Fibroblast of lung (primary cell): ENCODE results near the gene GPX4. TPM values are rescaled to one million over a fixed set of nuclear protein-coding genes. Genes with fewer than 3 reads are reported as not detected.

Experiments
- DNase-seq, 2 donors: peaks; one replicate each; pipeline versions ENCODE4 v3.0.0 to v3.0.0-alpha.2; 2010; ENCODE audit warnings: low read depth in 2 of 2
- H2AFZ ChIP-seq: 2 replicates; pipeline ENCODE4 v1.5.1; 2012; ENCODE audit warnings: low read length, control low read depth, inconsistent platforms
- H3K27ac ChIP-seq: 2 replicates; pipeline ENCODE4 v1.5.1; 2011; ENCODE audit warnings: low read length, control low read depth; ENCODE audit not compliant: insufficient read depth
- H3K27me3 ChIP-seq: 2 replicates; pipeline ENCODE4 v1.5.1; 2011; ENCODE audit warnings: mild to moderate bottlenecking, low read length; ENCODE audit not compliant: control insufficient read depth, insufficient read depth
- H3K36me3 ChIP-seq: 2 replicates; pipeline ENCODE4 v1.5.1; 2011; ENCODE audit warnings: low read length; ENCODE audit not compliant: control insufficient read depth, insufficient read depth
- H3K4me1 ChIP-seq: 2 replicates; pipeline ENCODE4 v1.5.1; 2011; ENCODE audit warnings: low read length; ENCODE audit not compliant: control insufficient read depth, insufficient read depth; ENCODE audit errors: extremely low read depth
- H3K4me2 ChIP-seq: 2 replicates; pipeline ENCODE4 v1.5.1; 2011; ENCODE audit warnings: low read length, control low read depth; ENCODE audit not compliant: insufficient read depth; ENCODE audit errors: extremely low read depth
- H3K4me3 ChIP-seq, 4 experiments: fragments of 200-600 bp in 1 of 4; sonication (generic) in 1 of 4; replicated peaks in 1 of 4; 2 replicates each; pipeline ENCODE4 v1.5.1; 2011 to 2016; ENCODE audit warnings: low read length in 4 of 4, low read depth in 3 of 4, mild to moderate bottlenecking in 3 of 4, control low read depth in 2 of 4, inconsistent platforms in 1 of 4, mixed read lengths in 1 of 4; ENCODE audit not compliant: insufficient read depth in 1 of 4; ENCODE audit errors: control extremely low read depth in 1 of 4
- H3K79me2 ChIP-seq: 2 replicates; pipeline ENCODE4 v1.5.1; 2012; ENCODE audit warnings: mild to moderate bottlenecking, low read length, inconsistent platforms; ENCODE audit not compliant: control insufficient read depth, insufficient read depth
- H3K9ac ChIP-seq: 2 replicates; pipeline ENCODE4 v1.5.1; 2011; ENCODE audit warnings: mild to moderate bottlenecking, low read length, control low read depth; ENCODE audit not compliant: insufficient read depth
- H3K9me3 ChIP-seq: 2 replicates; pipeline ENCODE4 v1.5.1; 2012; ENCODE audit warnings: low read depth, low read length; ENCODE audit not compliant: control insufficient read depth, insufficient read depth
- H4K20me1 ChIP-seq: 2 replicates; pipeline ENCODE4 v1.5.1; 2011; ENCODE audit warnings: low read length; ENCODE audit not compliant: control insufficient read depth, insufficient read depth; ENCODE audit errors: extremely low read depth
- CTCF ChIP-seq, 2 donors: IDR thresholded peaks in 1 of 2; conservative IDR thresholded peaks in 1 of 2; 1 replicate in 1 of 2; 2 replicates in 1 of 2; pipeline ENCODE4 v1.5.1; 2011 to 2012; ENCODE audit warnings: low read length in 2 of 2, control low read depth in 1 of 2, inconsistent platforms in 1 of 2, low read depth in 1 of 2, mild to moderate bottlenecking in 1 of 2
- EZH2 ChIP-seq: IDR thresholded peaks from 2 replicates; pipeline ENCODE4 v1.5.1; 2012; ENCODE audit warnings: low read length, control low read depth, mild to moderate bottlenecking; ENCODE audit errors: missing control alignments
- polyA plus RNA-seq, 2 donors: library from polyadenylated mRNA; depleted of rRNA in 1 of 2; stranded (reverse) in 1 of 2; unstranded in 1 of 2; fragments of >200 nt; gene quantifications; 2 replicates each; pipeline ENCODE4 v1.2.1, GENCODE V29; 2011 to 2012; ENCODE audit warnings: missing spikeins in 1 of 2
- total RNA-seq: library from RNA; depleted of rRNA; stranded (reverse); fragments of >200 nt; gene quantifications from 2 replicates; pipeline ENCODE4 v1.2.1, GENCODE V29; 2014

GPX4 gene
- total and polyA plus RNA-seq, 2 donors (not counting 1 experiment from before 2014, with no cell fraction given), result 325 to 430 TPM

GRCh38 chr19:1129535-1129934 lies 25.7 kb downstream of the GPX4 start:
- Histone ChIP-seq H3K9ac (no peak overlapping the region), H3K27me3 (no peaks in the 10 kb centered on the region), H4K20me1 (no peaks in the 10 kb centered on the region), H3K79me2 (peaks cover 79% of the 10 kb centered on the region), H3K9me3 (no peaks in the 10 kb centered on the region), H3K36me3 (peaks cover 28% of the 10 kb centered on the region), H2AFZ (no peak overlapping the region), H3K4me2 (peak overlapping the region; percentile 85), H3K4me3 (no peak overlapping the region), H3K4me1 (peaks cover 4% of the 10 kb centered on the region), H3K27ac (no peak overlapping the region)
- no peak for DNase-seq
- no peak for TF ChIP-seq CTCF (conservative IDR thresholded peaks at IDR 0.05 in 1 of 2, IDR thresholded peaks at IDR 0.05 in 1 of 2; ENCODE audit: low read depth in 1 of 2, low read length in 2 of 2)
- TF ChIP-seq EZH2, result no peak

GRCh38 chr19:1130771-1131717 lies 27.2 kb downstream of the GPX4 start:
- Histone ChIP-seq H4K20me1 (no peaks in the 10 kb centered on the region), H3K79me2 (peaks cover 75% of the 10 kb centered on the region), H3K36me3 (peaks cover 26% of the 10 kb centered on the region), H3K4me3 (peak overlapping the region; percentile 57 to 87 (median 77)), H3K9me3 (no peaks in the 10 kb centered on the region), H3K27ac (peak overlapping the region; percentile 98), H3K4me2 (peak overlapping the region; percentile 85), H3K9ac (peak overlapping the region; percentile 98), H3K4me1 (peaks cover 4% of the 10 kb centered on the region), H3K27me3 (no peaks in the 10 kb centered on the region), H2AFZ (no peak overlapping the region)
- DNase-seq, result no peak
- TF ChIP-seq EZH2 (no peak), CTCF (conservative IDR thresholded peaks at IDR 0.05 in 1 of 2, IDR thresholded peaks at IDR 0.05 in 1 of 2; ENCODE audit: low read depth in 1 of 2, low read length in 2 of 2) (no peak)

DNA sequence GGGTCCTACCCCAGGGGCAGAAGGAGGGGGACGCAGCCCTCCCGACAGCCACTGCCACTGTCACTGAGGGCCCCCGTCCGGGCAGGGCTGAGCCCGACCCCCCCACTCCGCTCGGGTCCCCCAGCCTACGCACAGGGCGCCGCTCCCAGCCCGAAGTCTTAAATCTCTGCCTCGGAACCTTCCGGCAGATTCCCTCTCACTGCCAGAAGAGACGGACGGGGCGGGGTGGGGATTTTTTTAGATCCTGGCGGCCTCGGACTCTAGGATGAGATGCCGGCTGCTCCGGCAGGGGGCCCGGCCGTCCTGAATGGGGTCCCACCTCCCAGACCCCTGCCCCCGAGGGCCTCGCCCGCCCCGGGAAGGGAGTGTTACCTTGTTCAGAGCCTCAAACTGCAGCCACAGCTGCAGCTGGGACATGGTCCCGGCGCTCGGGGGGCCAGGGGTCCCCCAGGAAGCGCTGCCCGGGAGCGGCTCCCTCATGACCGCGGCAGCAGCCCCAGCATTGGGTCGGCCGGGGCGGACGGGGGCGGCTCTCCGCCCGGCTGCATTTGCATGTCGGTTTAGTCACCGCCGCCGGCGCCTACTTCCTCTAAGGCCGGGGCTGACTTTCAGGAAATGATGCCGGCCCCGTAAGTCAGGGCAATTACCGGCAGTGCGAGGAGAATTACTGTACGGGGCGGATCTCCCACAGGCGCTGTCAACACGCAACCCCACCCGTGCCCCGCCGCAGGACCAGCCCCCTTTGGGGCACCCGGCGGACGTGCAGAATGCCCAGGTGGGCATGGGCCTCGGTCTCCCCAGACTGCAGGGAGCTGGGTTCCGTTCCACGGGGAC lies 28.1 kb downstream of the GPX4 start:
- H3K79me2 ChIP-seq, result peaks cover 67% of the 10 kb centered on the region
- no peak for TF ChIP-seq CTCF (conservative IDR thresholded peaks at IDR 0.05 in 1 of 2, IDR thresholded peaks at IDR 0.05 in 1 of 2; ENCODE audit: low read depth in 1 of 2, low read length in 2 of 2)
- TF ChIP-seq EZH2, result no peak
- peaks cover 22% of the 10 kb centered on the region for H3K36me3 ChIP-seq
- no peaks in the 10 kb centered on the region for H3K9me3 ChIP-seq
- no peaks in the 10 kb centered on the region for H4K20me1 ChIP-seq
- no peak overlapping the region for H2AFZ ChIP-seq
- peak overlapping the region; percentile 57 to 87 (median 77) for H3K4me3 ChIP-seq
- H3K27me3 ChIP-seq, result no peaks in the 10 kb centered on the region
- H3K9ac ChIP-seq, result peak overlapping the region; percentile 98
- H3K4me1 ChIP-seq, result peaks cover 4% of the 10 kb centered on the region
- H3K4me2 ChIP-seq, result peak overlapping the region; percentile 85
- peak overlapping the region; percentile 98 for H3K27ac ChIP-seq
- peak; percentile 84 to 93 for DNase-seq
